GM12878 (cell line): Measurements from ENCODE around the gene KCNMB2. TPM values are rescaled to one million over a fixed set of nuclear protein-coding genes. Genes with fewer than 3 reads are reported as not detected.

Source experiments
- ATAC-seq: fragments of 200-7000 bp; cut with Tn5 transposase; 3 replicates; pipeline ENCODE4 v1.9.1; 2020; ENCODE audit warnings: mild to moderate bottlenecking, moderate library complexity
- BruUV-seq: library from RNA; stranded (reverse); fragments of 400-500 nt; replicated peaks from 2 replicates; lab custom pipeline; 2021; lab: Mats Ljungman, UMichigan
- CTCF ChIA-PET: fragments of 300-600 bp; sonication (Branson Sonifier 250); formaldehyde crosslinking; extraction: SDS; loops from one replicate; lab custom pipeline; 2021; ENCODE audit warnings: inconsistent platforms; lab: Yijun Ruan, JAX
- POLR2A ChIA-PET: fragments of 350-600 bp; formaldehyde crosslinking; extraction: SDS; loops from one replicate; lab custom pipeline; 2021; ENCODE audit warnings: inconsistent platforms; lab: Charles Lee
- RAD21 ChIA-PET: fragments of 300-600 bp; sonication (Branson Sonifier 250); formaldehyde crosslinking; loops from one replicate; lab custom pipeline; 2023; ENCODE audit warnings: antibody characterized with exemption; ENCODE audit not compliant: unreplicated experiment; lab: Charles Lee
- SMC1A ChIA-PET: fragments of 300-600 bp; sonication (Branson Sonifier 250); formaldehyde crosslinking; loops from one replicate; lab custom pipeline; 2023; ENCODE audit not compliant: unreplicated experiment, uncharacterized antibody; lab: Charles Lee
- DNase-seq: peaks from one replicate; pipeline ENCODE4 v3.0.0-alpha.2; 2011; ENCODE audit warnings: low read depth, low spot score
- FAIRE-seq: peaks from 3 replicates; lab custom pipeline; 2011; peaks lifted over from hg19 to GRCh38; lab: Jason Lieb, UNC
- H2AFZ ChIP-seq: 2 replicates; pipeline ENCODE4 v1.6.0; 2011; ENCODE audit warnings: low read depth, low read length, control low read depth; ENCODE audit not compliant: control insufficient read depth
- H3K27ac ChIP-seq: 2 replicates; pipeline ENCODE4 v1.5.1; 2011; ENCODE audit warnings: control low read depth; ENCODE audit not compliant: control insufficient read depth, insufficient read depth
- H3K27me3 ChIP-seq, 2 experiments: replicated peaks in 1 of 2; 2 replicates each; pipeline versions ENCODE4 v1.6.0 to v1.6.1; 2011; ENCODE audit warnings: low read length in 1 of 2; ENCODE audit not compliant: control insufficient read depth in 2 of 2, insufficient read depth in 2 of 2
- H3K36me3 ChIP-seq, 2 experiments: 2 replicates each; pipeline ENCODE4 v1.5.1; 2011; ENCODE audit warnings: low read length in 1 of 2; ENCODE audit not compliant: control insufficient read depth in 2 of 2, insufficient read depth in 2 of 2
- H3K4me1 ChIP-seq: 2 replicates; pipeline ENCODE4 v1.6.1; 2011; ENCODE audit warnings: mild to moderate bottlenecking, low read length, moderate library complexity, mixed read lengths; ENCODE audit not compliant: control insufficient read depth, insufficient read depth
- H3K4me2 ChIP-seq: 2 replicates; pipeline ENCODE4 v1.6.0; 2011; ENCODE audit warnings: control low read depth; ENCODE audit not compliant: control insufficient read depth, insufficient read depth
- H3K4me3 ChIP-seq: fragments of 200-600 bp; sonication (generic); 2 replicates; pipeline ENCODE4 v1.5.1; 2016
- H3K79me2 ChIP-seq: 2 replicates; pipeline ENCODE4 v1.6.0; 2011; ENCODE audit warnings: low read length; ENCODE audit not compliant: control insufficient read depth, insufficient read depth
- H3K9ac ChIP-seq: 2 replicates; pipeline ENCODE4 v1.8.0; 2011; ENCODE audit warnings: low read length, control low read depth, mixed read lengths; ENCODE audit not compliant: control insufficient read depth, insufficient read depth
- H3K9me3 ChIP-seq: replicated peaks from 3 replicates; pipeline ENCODE4 v1.5.1; 2011; ENCODE audit warnings: mild to moderate bottlenecking, low read length; ENCODE audit not compliant: control insufficient read depth, insufficient read depth
- H4K20me1 ChIP-seq: 2 replicates; pipeline ENCODE4 v1.6.0; 2011; ENCODE audit not compliant: control insufficient read depth, insufficient read depth
- BHLHE40 ChIP-seq, 2 experiments: fragments of 450-650 bp in 1 of 2; IDR thresholded peaks; 2 replicates each; pipeline ENCODE4 v1.6.1; 2011 to 2017; ENCODE audit warnings: low read depth in 2 of 2, borderline replicate concordance in 1 of 2, improper control_type of control experiment in 1 of 2, low read length in 1 of 2, mild to moderate bottlenecking in 1 of 2
- BMI1 ChIP-seq: fragments of 450-650 bp; IDR thresholded peaks from 2 replicates; pipeline ENCODE4 v1.6.1; 2016; ENCODE audit warnings: mild to moderate bottlenecking, moderate library complexity, borderline replicate concordance
- EP300 ChIP-seq, 2 experiments: fragments of 150-350 bp in 1 of 2; IDR thresholded peaks; 2 replicates each; pipeline ENCODE4 v1.6.1; 2011 to 2012; ENCODE audit warnings: low read depth in 2 of 2, low read length in 2 of 2, borderline replicate concordance in 1 of 2, improper control_type of control experiment in 1 of 2, inconsistent platforms in 1 of 2; ENCODE audit not compliant: control insufficient read depth in 1 of 2
- ETV6 ChIP-seq, 2 experiments: fragments of 450-650 bp in 1 of 2; IDR thresholded peaks in 1 of 2; conservative IDR thresholded peaks in 1 of 2; 2 replicates each; pipeline ENCODE4 v1.6.1; 2014; ENCODE audit warnings: antibody characterized with exemption in 1 of 2, borderline replicate concordance in 1 of 2, low read depth in 1 of 2, mild to moderate bottlenecking in 1 of 2, moderate library complexity in 1 of 2
- JUND ChIP-seq: IDR thresholded peaks from 2 replicates; pipeline ENCODE4 v1.6.1; 2012; ENCODE audit warnings: low read depth, mild to moderate bottlenecking, low read length, improper control_type of control experiment, moderate library complexity
- NRF1 ChIP-seq: conservative IDR thresholded peaks from 2 replicates; pipeline ENCODE4 v1.6.1; 2011; ENCODE audit warnings: mild to moderate bottlenecking, low read depth, low read length, improper control_type of control experiment
- PBX3 ChIP-seq: IDR thresholded peaks from 2 replicates; pipeline ENCODE4 v1.6.1; 2011; ENCODE audit warnings: mild to moderate bottlenecking, low read depth, low read length, moderate library complexity; ENCODE audit not compliant: insufficient replicate concordance
- PML ChIP-seq: IDR thresholded peaks from 2 replicates; pipeline ENCODE4 v1.6.1; 2012; ENCODE audit warnings: low read length, inconsistent platforms
- RAD21 ChIP-seq: IDR thresholded peaks from 2 replicates; pipeline ENCODE4 v1.6.1; 2011; ENCODE audit warnings: mild to moderate bottlenecking, low read depth, low read length, moderate library complexity; ENCODE audit not compliant: insufficient read depth
- RB1 ChIP-seq: fragments of 450-650 bp; formaldehyde crosslinking; IDR thresholded peaks from 2 replicates; pipeline ENCODE4 v1.6.1; 2017; ENCODE audit warnings: mild to moderate bottlenecking, borderline replicate concordance
- RBBP5 ChIP-seq: fragments of 200-600 bp; sonication (generic); conservative IDR thresholded peaks from 2 replicates; pipeline ENCODE4 v1.6.1; 2016
- SMAD5 ChIP-seq: IDR thresholded peaks from 2 replicates; pipeline ENCODE4 v1.6.1; 2016; ENCODE audit warnings: antibody characterized with exemption, low read depth
- SREBF1 ChIP-seq: IDR thresholded peaks from 2 replicates; pipeline ENCODE4 v1.6.1; 2012; ENCODE audit warnings: mild to moderate bottlenecking, low read length
- SUPT20H ChIP-seq: IDR thresholded peaks from 2 replicates; pipeline ENCODE4 v1.6.1; 2011; ENCODE audit warnings: low read depth, mild to moderate bottlenecking, low read length, moderate library complexity, borderline replicate concordance; ENCODE audit not compliant: control insufficient read depth
- TCF3 ChIP-seq: IDR thresholded peaks from 2 replicates; pipeline ENCODE4 v1.6.1; 2012; ENCODE audit warnings: low read depth, mild to moderate bottlenecking, low read length, borderline replicate concordance; ENCODE audit not compliant: insufficient read depth
- ZBED1 ChIP-seq: IDR thresholded peaks from 2 replicates; pipeline ENCODE4 v1.6.1; 2016; ENCODE audit warnings: borderline replicate concordance
- ZBTB33 ChIP-seq: fragments of 450-650 bp; IDR thresholded peaks from 2 replicates; pipeline ENCODE4 v1.6.1; 2017; ENCODE audit warnings: mild to moderate bottlenecking
- ZNF384 ChIP-seq: IDR thresholded peaks from 2 replicates; pipeline ENCODE4 v1.6.1; 2012; ENCODE audit warnings: low read depth, mild to moderate bottlenecking, low read length, improper control_type of control experiment, borderline replicate concordance
- WGBS: methylation state at CpG from one replicate; pipeline ENCODE4 v1.1.6; 2016; ENCODE audit warnings: low lambda C conversion rate; ENCODE audit not compliant: insufficient replicate concordance, insufficient coverage; ENCODE audit errors: missing lambda C conversion rate; 5-methylcytosine and 5-hydroxymethylcytosine counted together
- in situ Hi-C: fragments of 300-500 bp; cut with MboI; formaldehyde crosslinking; loops from 9 replicates; pipeline ENCODE4 v1.14.3; 2018; ENCODE audit warnings: mixed read lengths
- intact Hi-C: fragments of 100-400 bp; cut with micrococcal nuclease; formaldehyde crosslinking; loops from one replicate; pipeline ENCODE4 v1.14.2; 2022; ENCODE audit not compliant: unreplicated experiment
- polyA plus RNA-seq, 11 experiments: library from polyadenylated mRNA; depleted of rRNA in 4 of 11; unstranded in 6 of 11; stranded (reverse) in 5 of 11; fragments of >200 nt; fragmentation: Nextera tagmentation in 4 of 11; fragmentation: Illumina TruSeq in 1 of 11; extraction: Ambion mirVana in 4 of 11; extraction: Trizol in 1 of 11; gene quantifications; 1 replicate in 1 of 11; 2 replicates in 10 of 11; pipeline versions ENCODE4 v1.2.1 to v1.2.3, GENCODE V29; 2011 to 2016; ENCODE audit warnings: inconsistent platforms in 2 of 11, missing spikeins in 2 of 11, low read depth in 1 of 11
- total RNA-seq, 4 experiments: library from RNA; depleted of rRNA in 3 of 4; stranded (reverse); fragments of >200 nt in 3 of 4; fragmentation: Illumina TruSeq in 1 of 4; extraction: Trizol in 1 of 4; gene quantifications; 2 replicates each; pipeline versions ENCODE4 v1.2.1 to v1.2.3, GENCODE V29; 2013 to 2021

The KCNMB2 gene
- total and polyA plus RNA-seq, 10 of the 15 experiments (the other 5 are each of a cell fraction or from before 2014, with no cell fraction given): 0.22 to 18.8 (median 11.0) TPM

DNA sequence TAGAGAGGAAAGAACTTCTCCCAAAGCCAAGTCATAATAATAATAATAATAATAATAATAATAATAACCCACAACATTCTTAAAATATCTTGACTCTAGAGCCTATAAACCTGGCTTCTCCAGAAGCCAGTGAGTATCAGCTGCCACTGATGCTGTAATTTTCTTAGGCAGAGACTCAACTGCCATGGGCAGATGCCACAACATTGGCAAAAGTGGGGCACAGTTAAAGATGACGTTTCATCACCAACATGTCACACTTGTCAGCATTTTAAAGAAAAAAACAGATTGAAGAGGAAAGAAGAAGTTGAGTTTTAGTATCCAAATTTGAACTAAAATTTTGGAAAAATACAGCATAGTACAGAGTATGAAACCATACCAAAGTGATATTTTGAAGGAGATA, 270.4 kb downstream of the KCNMB2 start:
- TF ChIP-seq ZBTB33 (no peak), ETV6 (conservative IDR thresholded peaks at IDR 0.05 in 1 of 2, IDR thresholded peaks at IDR 0.05 in 1 of 2; ENCODE audit: borderline replicate concordance in 1 of 2, low read depth in 1 of 2) (no peak), RBBP5 (no peak), JUND (no peak), SMAD5 (no peak), ZBED1 (no peak), BMI1 (no peak), PBX3 (no peak), TCF3 (no peak), RAD21 (no peak), RB1 (no peak), SUPT20H (no peak), PML (no peak), NRF1 (no peak), ZNF384 (no peak), BHLHE40 (IDR thresholded peaks at IDR 0.05; ENCODE audit: borderline replicate concordance in 1 of 2, low read depth in 2 of 2, low read length in 1 of 2) (no peak), EP300 (IDR thresholded peaks at IDR 0.05; ENCODE audit: borderline replicate concordance in 1 of 2, control insufficient read depth in 1 of 2, low read depth in 2 of 2, low read length in 2 of 2) (no peak), SREBF1 (no peak)
- TF ChIP-seq, all 136 proteins: peak for 0
- SMC1A ChIA-PET: no interaction called here
- Histone ChIP-seq H3K79me2 (no peaks in the 10 kb centered on the region), H3K4me3 (no peak overlapping the region), H2AFZ (no peak overlapping the region), H3K27me3 (no peaks in the 10 kb centered on the region), H3K9me3 (no peaks in the 10 kb centered on the region), H3K4me1 (no peaks in the 10 kb centered on the region), H3K4me2 (no peak overlapping the region), H3K9ac (no peak overlapping the region), H3K36me3 (no peaks in the 10 kb centered on the region), H3K27ac (no peak overlapping the region), H4K20me1 (no peaks in the 10 kb centered on the region)
- POLR2A ChIA-PET: no interaction called here
- WGBS: 5% methylated on average over 1 of the region's 1 CpG
- CTCF ChIA-PET: no interaction called here
- intact Hi-C loops (no loop called here), in situ Hi-C loops (no loop called here)
- ATAC-seq: no peak
- RAD21 ChIA-PET: no interaction called here
- no peak for FAIRE-seq
- BruUV-seq: no TSS peak
- no peak for DNase-seq
